Stimulated activated CD8-positive, alpha-beta memory T cell treated with anti-CD3 and anti-CD28 coated beads, Interleukin-4, amount 100 ng/mL, for 48 hours (primary cell): ENCODE results near the gene HS6ST1.
"Not testable (repeated sequence)": the region's sequence is repeated elsewhere in the genome, so short reads cannot be mapped to it uniquely, and the experiment has no call there.

ENCODE experiments used
- DNase-seq: peaks from one replicate; pipeline ENCODE4 v3.0.0-alpha.2; 2020

Gene HS6ST1

GRCh38 chr2:128321784-128322714 lies 3.4 kb upstream of the HS6ST1 start:
- peak; percentile 87 for DNase-seq

- peak; percentile 23 for DNase-seq
Measured at GRCh38 chr2:128320906-128321771, 2.5 kb upstream of the HS6ST1 start.

DNA sequence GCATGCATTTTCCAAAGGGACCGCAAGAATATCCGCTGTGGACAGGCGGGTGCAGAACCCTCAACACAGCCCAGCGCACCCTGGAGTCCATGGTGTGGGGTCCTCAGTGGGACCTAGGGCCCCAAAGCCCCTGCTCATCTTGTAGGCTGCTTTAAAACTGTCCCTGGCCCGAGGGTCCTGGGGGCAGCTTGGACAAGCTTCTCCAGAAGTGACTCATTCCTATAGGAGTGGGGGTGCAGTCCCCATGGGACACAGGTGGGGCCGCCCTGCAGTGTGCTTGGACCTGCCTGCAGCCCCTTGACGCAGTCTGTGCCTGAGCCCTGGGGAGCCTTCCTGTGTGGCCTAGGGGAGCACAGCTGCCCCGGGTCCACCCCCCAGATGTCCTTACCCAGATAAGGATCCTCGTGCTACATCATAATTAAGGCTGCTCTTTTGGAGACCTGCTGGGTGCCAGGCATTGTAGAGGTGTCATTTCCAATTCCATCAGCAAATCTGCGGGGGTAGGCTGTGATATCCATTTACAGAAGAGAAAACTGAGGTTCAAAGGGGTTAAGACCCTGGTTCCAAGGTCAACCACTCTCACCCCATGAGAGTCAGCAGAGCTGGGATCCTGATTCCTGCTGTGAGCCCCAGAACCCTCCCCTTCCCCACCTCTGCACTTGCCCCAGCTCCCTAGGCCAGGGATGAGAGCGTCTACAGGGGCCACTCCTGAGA lies 1.7 kb upstream of the HS6ST1 start:
- DNase-seq = peak; percentile 24

DNA sequence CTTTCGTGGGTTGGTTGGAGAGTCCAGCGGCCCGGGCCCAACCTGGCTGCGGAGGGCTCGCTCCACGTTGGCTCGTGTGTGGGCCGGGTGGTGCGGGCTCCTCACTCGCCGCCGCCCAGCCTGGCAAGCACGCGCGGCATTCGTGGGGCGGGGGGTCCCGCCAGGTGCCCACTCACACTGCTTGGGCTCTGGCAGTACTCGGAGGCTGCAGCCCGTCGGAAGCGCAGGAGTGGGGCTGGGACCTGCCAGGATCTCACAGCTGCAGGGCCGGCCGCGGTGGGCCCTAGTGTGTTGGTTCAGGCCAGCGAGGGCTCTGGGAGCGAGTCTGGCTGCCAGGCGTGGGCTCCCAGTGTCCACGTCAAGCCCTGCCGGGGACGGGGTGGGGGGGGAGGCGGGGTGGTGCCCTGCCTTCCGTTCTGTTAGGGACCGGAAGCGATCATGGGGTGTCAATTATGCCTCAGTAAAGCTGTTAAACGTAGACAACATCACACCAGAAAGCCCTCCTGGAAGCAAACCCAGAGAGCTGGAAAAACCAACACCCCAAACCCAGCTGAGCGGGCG lies 1.0 kb upstream of the HS6ST1 start:
- DNase-seq = peak; percentile 17

DNA sequence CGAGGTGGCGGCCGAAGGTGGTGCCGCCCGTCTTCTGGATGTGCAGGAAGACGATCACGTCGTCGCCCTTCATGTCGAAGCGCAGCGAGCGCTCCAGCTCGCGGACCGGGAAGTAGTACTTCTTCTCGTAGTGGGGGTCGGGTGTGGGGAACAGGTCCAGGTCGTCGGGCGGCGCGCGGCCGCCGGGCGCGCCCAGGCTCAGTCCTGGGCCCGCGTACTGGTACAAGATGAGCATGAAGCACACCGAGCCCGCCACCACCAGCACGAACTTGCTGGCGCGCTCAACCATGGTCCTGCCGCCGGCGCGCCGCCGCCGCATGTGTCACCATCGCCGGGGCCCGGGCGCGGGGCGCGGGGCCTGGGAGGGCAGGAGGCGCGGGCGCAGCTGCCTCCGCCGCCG lies 423 bp downstream of the HS6ST1 start:
- DNase-seq = peak; percentile 41

DNA sequence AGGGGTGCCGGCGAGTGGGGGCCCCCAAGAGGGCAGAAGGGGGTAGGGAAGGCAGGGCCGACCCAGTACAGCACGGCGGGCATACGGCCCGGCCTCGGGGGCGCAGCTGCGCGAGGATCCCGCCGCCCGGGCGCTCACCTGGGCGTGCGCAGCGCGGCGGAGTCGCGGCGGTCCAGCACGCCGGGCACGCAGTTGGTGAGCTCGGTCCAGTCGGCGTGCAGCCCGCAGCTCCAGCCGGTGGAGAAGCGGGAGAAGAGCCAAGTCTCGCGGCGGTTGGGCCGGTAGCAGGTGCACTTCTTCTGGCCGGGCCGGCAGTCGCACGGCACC lies 806 bp downstream of the HS6ST1 start:
- DNase-seq = not testable (repeated sequence)

- DNase-seq = peak; percentile 51
Measured at GRCh38 chr2:128317181-128317898, 1.3 kb downstream of the HS6ST1 start.

DNA sequence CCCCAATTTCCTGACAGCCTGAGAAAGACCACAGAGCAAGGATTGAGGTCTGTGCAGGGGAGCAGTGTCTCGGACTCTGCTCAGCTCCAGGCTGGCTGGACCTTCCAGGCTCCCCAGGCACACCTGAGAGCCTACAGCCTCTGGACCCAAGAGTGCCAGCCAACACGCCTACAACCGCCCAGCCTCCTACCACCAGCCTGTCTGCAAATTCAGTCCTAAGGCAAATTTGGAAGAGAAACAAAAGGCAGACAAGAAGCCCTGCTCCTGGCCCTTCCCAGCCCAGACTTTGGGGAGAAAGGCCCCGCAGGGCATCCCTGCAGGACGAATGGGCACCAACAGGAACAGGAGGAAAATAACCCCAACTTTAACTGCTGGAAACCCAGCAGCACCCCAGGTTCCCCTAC lies 1.9 kb downstream of the HS6ST1 start:
- peak; percentile 25 for DNase-seq

DNA sequence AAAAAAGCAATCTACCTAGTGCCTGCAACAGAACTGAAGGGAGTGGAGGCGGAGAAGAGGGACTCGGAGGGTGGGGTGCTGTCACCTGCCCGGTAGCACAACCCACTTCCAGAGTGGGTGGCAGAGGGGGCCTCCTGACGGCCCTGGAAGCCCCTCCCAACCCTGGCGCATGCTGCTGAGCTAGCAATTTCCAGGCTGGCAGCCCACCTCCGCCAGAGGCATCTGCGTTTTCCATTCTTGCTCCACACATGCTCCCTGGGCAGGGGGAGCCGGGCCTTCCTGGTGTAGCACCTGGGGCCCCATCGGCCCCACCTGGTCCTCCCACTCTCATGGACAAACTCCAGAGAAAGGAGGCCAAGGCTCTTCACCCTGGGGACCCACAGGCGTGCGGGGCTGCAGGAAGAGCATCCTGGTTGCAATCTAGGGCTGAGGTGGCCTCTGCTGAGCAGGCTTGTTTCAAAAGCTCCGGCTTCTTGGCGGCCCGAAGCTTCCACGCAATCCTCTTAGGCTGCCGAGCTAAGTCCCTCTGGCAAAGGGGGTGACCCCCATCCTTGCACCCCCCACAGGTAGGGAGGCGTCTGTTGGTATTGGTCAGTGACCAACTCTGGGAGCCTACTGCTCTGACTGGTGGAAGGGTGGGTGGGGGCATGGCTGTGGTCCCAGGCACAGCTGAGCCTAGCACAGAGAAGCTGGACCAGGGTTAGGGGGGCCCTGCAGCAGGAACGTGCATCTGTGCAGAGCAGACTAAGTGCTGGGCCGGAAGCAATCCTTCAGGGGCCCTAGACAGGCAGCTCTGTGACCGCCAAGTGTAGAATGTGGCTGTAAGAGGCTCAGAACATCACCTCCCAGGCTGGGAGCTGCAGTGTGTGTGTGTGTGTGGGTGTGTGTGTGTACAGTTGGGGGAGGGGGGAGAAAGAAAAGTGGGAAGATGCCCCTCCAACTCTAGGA lies 2.6 kb downstream of the HS6ST1 start:
- peak; percentile 27 for DNase-seq

DNA sequence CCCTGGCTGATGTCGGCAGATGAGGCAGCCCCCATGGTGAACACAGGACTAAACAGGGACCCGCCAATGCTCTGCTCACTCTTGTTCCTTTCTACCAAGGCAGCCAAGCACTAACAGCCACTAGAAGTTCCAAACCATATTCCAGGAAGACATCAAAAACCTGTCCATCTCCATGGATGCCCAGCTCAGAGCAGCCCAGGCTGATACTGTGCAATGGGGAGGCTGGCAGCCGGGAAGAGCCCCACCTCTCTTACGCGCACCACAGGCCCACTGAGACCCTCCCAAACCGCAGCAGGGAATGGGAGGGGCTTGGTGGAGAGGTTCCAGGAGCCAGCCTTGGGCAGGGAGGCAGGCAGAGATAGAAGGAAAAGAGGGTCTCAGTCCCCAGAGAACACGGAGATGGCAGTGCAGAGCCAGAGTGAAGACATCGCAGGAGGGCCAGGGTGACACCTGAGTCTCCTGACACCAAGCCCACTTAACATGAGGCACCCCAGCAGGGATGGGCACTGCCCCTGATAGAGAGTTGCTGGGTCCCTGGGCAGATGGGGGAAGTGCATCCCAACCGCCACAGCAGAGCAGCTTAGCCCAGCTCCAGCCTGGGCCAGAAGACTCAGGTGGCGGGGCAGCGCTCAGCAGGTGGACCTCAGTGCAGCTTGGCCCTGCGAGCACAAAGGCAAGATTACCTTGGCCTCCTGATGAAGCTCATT lies 3.4 kb downstream of the HS6ST1 start:
- peak; percentile 16 for DNase-seq

- DNase-seq = peak; percentile 19
Measured at GRCh38 chr2:128314348-128315121, 4.1 kb downstream of the HS6ST1 start.

DNA sequence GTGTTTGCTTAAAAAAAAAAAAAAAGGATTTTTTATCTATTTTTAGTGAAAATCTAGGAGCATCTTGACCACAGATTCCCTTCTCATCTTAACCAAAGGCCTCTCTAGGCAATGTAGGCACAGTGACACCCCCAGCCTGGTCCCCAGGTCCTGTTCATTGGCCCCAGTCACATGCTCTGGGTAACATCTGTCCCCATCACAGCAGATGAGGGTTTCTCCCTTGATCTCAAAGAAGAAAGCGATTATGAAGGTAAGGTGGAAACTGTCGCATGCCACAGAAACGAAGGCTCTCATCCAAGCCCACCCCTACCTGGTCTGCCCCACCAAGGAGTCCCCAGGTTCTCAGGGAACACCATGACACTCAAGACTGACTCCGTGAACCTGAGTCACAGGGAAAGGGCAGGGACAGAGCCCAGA lies 4.7 kb downstream of the HS6ST1 start:
- DNase-seq = peak; percentile 24

DNA sequence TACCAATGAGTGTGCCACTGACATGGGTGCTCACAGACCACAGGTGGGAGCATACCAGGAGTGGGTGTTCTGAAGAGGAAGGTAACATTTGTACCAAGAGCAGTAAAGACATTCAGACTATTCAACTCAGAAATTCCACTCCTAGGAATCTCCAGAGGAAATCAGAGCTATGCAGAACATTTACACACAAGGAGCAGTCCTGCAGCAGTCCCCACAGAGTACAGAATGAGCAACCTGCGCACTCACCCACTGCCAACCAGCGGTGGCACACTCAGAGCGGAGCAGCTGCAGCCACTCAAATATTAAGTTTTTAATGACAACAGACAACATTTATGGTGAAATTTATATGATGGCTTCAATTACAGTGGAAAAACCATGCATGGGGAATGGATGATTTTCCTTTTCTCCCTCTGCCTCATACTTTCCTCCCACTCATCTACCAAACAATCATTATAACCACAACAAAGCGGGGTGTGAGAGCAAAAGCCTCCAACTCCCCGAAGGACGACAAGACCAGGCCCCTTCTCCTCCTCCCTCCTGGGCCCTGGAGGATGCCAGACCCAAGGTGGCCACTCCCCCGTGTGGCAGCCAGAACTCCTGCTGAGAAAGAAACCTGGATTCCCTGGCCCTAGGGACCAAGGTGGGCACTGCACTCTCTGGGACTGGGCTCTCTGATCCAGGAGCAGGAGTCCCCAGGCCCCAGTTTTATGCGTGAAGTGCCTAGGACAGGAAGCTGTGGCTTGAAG lies 5.4 kb downstream of the HS6ST1 start:
- DNase-seq = peak; percentile 24

DNA sequence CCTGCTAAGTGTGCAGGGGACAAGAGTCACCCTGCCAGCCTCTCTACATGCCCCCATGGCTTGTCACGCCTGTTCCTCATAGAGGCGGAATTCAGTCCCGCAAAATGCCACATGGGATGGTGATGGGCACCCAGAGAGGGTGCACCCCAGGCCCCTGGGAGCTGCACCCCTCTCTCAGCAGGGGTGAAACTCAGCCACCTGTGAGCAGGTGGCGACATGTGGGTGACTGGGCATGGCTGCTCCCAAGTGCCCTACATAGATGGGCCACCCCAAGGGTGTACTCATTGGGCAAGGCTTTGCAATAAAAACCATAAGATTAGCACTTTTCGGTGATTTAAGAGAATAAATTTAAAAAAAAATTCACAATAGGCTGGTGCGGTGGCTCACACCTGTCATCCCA lies 6.3 kb downstream of the HS6ST1 start:
- DNase-seq = peak; percentile 11

- DNase-seq = no peak
Measured at GRCh38 chr2:128311755-128312341, 6.8 kb downstream of the HS6ST1 start.

GRCh38 chr2:128311216-128311754 lies 7.4 kb downstream of the HS6ST1 start:
- DNase-seq = no peak

- DNase-seq = no peak
Measured at GRCh38 chr2:128310761-128311160, 7.9 kb downstream of the HS6ST1 start.
